GM10266 (cell line): ENCODE data around the gene ZNF579.
"Not testable (repeated sequence)": the region's sequence is repeated elsewhere in the genome, so short reads cannot be mapped to it uniquely, and the experiment has no call there.

Experiments used
- DNase-seq: peaks from one replicate; pipeline ENCODE4 v3.0.0; 2012; ENCODE audit errors: extremely low spot score
- CTCF ChIP-seq: IDR thresholded peaks from 2 replicates; pipeline ENCODE4 v1.5.1; 2012; ENCODE audit warnings: mild to moderate bottlenecking, low read depth; ENCODE audit not compliant: control insufficient read depth, insufficient read depth; ENCODE audit errors: missing control alignments

ZNF579 gene

GRCh38 chr19:55538132-55538531, 42.5 kb downstream of the ZNF579 start:
- no peak for TF ChIP-seq CTCF
- DNase-seq, result no peak

DNA sequence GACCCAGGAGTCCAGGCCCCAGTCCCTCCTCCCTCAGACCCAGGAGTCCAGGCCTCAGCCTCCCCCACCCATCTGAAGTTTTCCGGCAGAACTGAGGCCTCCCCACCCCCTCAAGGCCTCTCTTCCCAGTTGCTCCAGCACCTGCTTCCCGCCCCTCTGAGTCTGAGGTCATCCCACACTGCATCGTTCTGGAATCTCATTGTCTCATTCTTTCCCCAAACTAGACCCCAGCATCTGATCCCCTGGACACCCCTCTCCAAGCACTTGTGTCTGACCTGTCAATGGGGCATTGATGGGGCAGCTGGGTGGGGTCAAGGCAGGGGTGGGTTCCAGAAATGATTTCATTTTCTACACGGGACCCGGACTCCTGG, 42.9 kb downstream of the ZNF579 start:
- no peak for TF ChIP-seq CTCF
- no peak for DNase-seq

DNA sequence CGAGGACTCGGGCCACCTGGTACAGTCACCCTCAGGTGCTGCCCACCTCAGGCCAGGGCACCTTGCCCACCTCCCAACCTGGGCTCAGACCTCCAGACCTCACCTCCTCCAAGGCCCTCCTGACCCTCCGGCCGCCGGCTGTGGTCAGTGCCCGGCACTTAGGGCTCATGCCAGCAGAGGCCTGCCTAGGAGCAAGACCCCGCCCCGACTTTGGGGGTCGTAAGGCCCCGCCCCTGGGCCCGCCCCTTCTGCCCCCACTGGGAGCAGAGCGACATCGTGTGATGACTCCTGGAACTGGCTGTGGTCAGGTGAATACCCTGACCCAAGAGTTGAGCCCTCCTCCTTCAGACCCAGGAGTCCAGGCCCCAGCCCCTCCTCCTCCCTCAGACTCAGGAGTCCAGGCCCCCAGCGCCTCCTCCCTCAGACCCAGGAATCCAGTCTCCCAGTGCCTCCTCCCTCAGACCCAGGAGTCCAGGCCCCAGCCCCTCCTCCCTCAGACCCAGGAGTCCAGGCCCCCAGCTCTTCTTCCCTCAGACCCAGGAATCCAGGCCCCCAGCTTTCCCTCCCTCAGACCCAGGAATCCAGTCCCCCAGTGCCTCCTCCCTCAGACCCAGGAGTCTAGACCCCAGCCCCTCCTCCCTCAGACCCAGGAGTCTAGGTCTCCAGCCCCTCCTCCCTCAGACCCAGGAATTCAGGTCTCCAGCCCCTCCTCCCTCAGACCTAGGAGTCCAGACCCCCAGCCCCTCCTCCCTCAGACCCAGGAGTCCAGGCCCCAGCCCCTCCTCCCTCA, 43.5 kb downstream of the ZNF579 start, which contains the start of gene SBK2:
SBK2 (minus strand) TSS at position 183 of the 790 bp plus-strand sequence. CDS start 839 bp downstream, outside the sequence.
- no peak for TF ChIP-seq CTCF
- DNase-seq, result no peak

DNA sequence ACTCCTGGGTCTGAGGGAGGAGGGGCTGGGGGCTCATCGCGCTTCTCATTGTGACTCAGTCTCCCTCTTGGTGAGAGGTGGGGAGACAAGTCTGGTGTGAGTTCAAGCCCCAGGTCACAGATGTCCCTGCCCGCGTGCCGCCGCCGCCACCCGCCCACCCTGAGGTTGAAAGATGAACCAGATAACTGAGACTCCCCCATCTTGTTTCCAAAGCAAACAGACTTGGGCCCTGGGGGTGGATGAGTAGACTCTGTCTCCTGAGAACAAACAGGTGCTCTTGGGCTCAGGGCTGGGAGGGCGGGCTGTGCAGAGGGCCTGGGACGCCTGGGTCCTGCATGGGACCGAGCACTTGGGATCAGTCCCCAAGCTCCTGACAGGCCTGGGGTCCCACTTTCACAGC, 44.3 kb downstream of the ZNF579 start:
- TF ChIP-seq CTCF, result no peak
- no peak for DNase-seq

DNA sequence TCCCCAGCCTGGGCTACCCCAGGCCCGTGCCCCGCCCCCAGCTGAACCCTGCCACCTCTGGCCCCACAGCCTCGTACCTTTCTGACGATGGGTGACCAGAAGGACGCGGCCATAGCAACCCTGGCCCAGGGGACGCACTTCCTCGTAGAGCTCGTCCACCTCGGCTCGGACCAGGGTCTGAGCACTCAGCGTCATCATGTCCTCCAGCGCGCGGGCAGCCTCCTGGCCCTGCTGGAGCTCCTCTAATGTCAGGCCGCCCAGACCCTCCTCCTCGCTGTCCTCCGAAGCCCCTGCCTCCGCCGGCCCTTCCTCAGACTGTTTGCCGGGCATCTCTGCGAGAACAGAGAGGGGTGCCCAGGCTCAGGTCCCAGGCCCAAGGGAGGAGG, 44.7 kb downstream of the ZNF579 start:
- no peak for TF ChIP-seq CTCF
- DNase-seq, result no peak

DNA sequence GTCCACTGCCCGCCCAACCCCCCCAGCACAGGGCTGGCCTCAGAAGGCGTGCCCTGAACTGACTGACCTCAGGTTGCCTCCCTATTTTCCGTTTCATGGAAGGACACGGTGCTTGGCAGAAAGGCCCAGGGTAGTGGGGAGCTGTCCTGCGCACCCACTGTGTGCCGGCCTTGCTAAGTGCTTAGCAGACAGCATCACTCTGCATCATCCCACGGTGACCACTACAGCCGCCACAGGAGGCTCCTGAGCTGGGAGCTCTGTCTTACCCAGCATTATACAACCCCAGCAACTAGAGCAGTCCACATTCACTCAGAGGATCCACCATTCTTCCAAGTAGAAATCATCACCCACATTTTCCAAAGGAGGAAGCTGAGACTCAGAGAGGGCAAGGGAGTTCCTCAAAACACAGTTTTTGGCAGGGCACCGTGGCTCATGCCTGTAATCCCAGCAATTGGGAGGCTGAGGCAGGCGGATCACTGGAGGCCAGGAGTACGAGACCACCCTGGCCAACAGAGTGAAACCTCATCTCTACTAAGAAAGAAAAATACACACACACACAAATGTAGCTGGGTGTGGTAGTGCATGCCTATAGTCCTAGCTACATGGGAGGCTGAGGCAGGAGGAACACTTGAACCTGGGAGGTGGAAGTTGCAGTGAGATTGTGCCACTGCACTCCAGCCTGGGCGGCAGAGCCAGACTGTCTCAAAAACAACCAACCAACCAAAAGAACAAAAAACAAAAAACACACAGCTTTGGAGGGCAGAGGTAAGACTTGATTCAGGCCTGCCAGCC, 45.3 kb downstream of the ZNF579 start:
- no peak for TF ChIP-seq CTCF
- DNase-seq, result no peak

DNA sequence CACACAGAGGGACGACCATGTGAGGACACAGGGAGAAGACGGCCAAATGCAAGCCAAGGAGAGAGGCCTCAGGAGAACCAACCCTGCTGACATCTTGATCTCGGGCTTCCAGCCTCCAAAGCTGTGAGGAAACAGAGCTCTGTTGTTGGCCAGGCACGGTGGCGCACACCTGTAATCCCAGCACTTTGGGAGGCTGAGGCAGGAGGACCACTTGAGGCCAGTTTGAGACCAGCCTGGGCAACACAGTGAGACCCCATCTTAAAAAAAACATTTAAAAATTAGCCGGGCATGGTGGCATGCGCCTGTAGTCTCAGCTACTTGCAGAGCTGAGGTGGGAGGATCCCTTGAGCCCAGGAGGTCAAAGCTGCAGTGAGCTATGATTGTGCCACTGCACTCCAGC, 46.4 kb downstream of the ZNF579 start:
- not testable (repeated sequence) for DNase-seq
